Measurements from ENCODE around the gene ALG2.

- no peak for TF ChIP-seq POLR2A (IDR thresholded peaks at IDR 0.05)
- TF ChIP-seq CTCF (IDR thresholded peaks at IDR 0.05) = no peak
- no peak for TF ChIP-seq POLR2AphosphoS5 (IDR thresholded peaks at IDR 0.05)
- no peak for TF ChIP-seq EP300 (IDR thresholded peaks at IDR 0.05; ENCODE audit: low read depth)
Measured at GRCh38 chr9:99187311-99187710, 34.4 kb downstream of the ALG2 start.
